K562 (cell line): ENCODE data around the gene LRP6. TPM values are rescaled to one million over a fixed set of nuclear protein-coding genes. Genes with fewer than 3 reads are reported as not detected.

Source experiments
- ATAC-seq: fragments of 200-7000 bp; cut with Tn5 transposase; 3 replicates; pipeline ENCODE4 v1.9.1; 2020; ENCODE audit warnings: moderate library complexity
- BruUV-seq: library from RNA; stranded (reverse); fragments of 400-500 nt; replicated peaks from 2 replicates; lab custom pipeline; 2021; lab: Mats Ljungman, UMichigan
- CTCF ChIA-PET: fragments of 300-600 bp; formaldehyde crosslinking; extraction: SDS; loops from one replicate; lab custom pipeline; 2021; ENCODE audit warnings: low intra/inter-chr PET ratio; lab: Yijun Ruan, JAX
- POLR2A ChIA-PET: fragments of 300-600, 350-650 bp; sonication (Branson Sonifier 250); formaldehyde crosslinking; extraction: SDS; loops from one replicate; lab custom pipeline; 2021; ENCODE audit warnings: antibody characterized with exemption, inconsistent platforms; lab: Yijun Ruan, JAX
- DNase-seq, 4 experiments: peaks; one replicate each; pipeline versions ENCODE4 v3.0.0 to v3.0.0-alpha.2; 2011 to 2018; ENCODE audit warnings: low spot score in 3 of 4, mixed read lengths in 3 of 4; ENCODE audit errors: extremely low read depth in 1 of 4
- FAIRE-seq: peaks from 2 replicates; lab custom pipeline; 2011; peaks lifted over from hg19 to GRCh38; lab: Jason Lieb, UNC
- H2AFZ ChIP-seq: 2 replicates; pipeline ENCODE4 v1.6.0; 2011; ENCODE audit warnings: low read depth, low read length, control low read depth, inconsistent platforms
- H3K27ac ChIP-seq: fragments of 200-600 bp; 3 replicates; pipeline ENCODE4 v1.8.0; 2011; ENCODE audit warnings: low read depth, mild to moderate bottlenecking, control low read depth, inconsistent platforms, low read length, moderate library complexity, mixed read lengths; ENCODE audit errors: extremely low read depth
- H3K27me3 ChIP-seq, 2 experiments: fragments of 300-600 bp in 1 of 2; 2 replicates in 1 of 2; 3 replicates in 1 of 2; pipeline versions ENCODE4 v1.6.0 to v1.8.0; 2011; ENCODE audit warnings: inconsistent platforms in 2 of 2, low read length in 2 of 2, mild to moderate bottlenecking in 1 of 2, mixed read lengths in 1 of 2, moderate library complexity in 1 of 2; ENCODE audit not compliant: control insufficient read depth in 2 of 2, insufficient read depth in 2 of 2
- H3K36me3 ChIP-seq: fragments of 300-600 bp; 3 replicates; pipeline ENCODE4 v1.8.0; 2011; ENCODE audit warnings: mild to moderate bottlenecking, low read length, inconsistent platforms; ENCODE audit not compliant: control insufficient read depth, insufficient read depth
- H3K4me1 ChIP-seq, 2 experiments: fragments of 200-600 bp in 1 of 2; replicated peaks in 1 of 2; 2 replicates in 1 of 2; 3 replicates in 1 of 2; pipeline versions ENCODE4 v1.5.1 to v1.8.0; 2011; ENCODE audit warnings: inconsistent platforms in 2 of 2, low read length in 2 of 2, mild to moderate bottlenecking in 1 of 2, mixed read lengths in 1 of 2, moderate library complexity in 1 of 2; ENCODE audit not compliant: control insufficient read depth in 2 of 2, insufficient read depth in 2 of 2
- H3K4me2 ChIP-seq: 2 replicates; pipeline ENCODE4 v1.6.1; 2011; ENCODE audit warnings: low read length, control low read depth, inconsistent platforms, mixed read lengths; ENCODE audit not compliant: insufficient read depth
- H3K4me3 ChIP-seq: fragments of 200-600 bp; sonication (generic), shearing (Covaris generic); 2 replicates; pipeline ENCODE4 v1.5.1; 2016; ENCODE audit warnings: control low read depth, inconsistent platforms
- H3K79me2 ChIP-seq: fragments of 200-600 bp; 3 replicates; pipeline ENCODE4 v1.8.0; 2011; ENCODE audit warnings: low read length, inconsistent platforms; ENCODE audit not compliant: control insufficient read depth, insufficient read depth
- H3K9ac ChIP-seq, 2 experiments: 2 replicates each; pipeline versions ENCODE4 v1.6.0 to v1.6.1; 2011; ENCODE audit warnings: low read depth in 2 of 2, low read length in 2 of 2, control low read depth in 1 of 2, inconsistent platforms in 1 of 2, mild to moderate bottlenecking in 1 of 2, mixed read lengths in 1 of 2; ENCODE audit not compliant: insufficient read depth in 1 of 2
- H3K9me1 ChIP-seq: one replicate; pipeline ENCODE4 v1.6.0; 2011; ENCODE audit warnings: inconsistent platforms, mild to moderate bottlenecking, low read length, moderate library complexity; ENCODE audit not compliant: control insufficient read depth, insufficient read depth
- H3K9me3 ChIP-seq: replicated peaks from 2 replicates; pipeline ENCODE4 v1.5.1; 2011; ENCODE audit warnings: low read depth, low read length, inconsistent platforms; ENCODE audit not compliant: control insufficient read depth, insufficient read depth
- H4K20me1 ChIP-seq: replicated peaks from 2 replicates; pipeline ENCODE4 v1.6.1; 2011; ENCODE audit warnings: low read length, inconsistent platforms, mixed read lengths; ENCODE audit not compliant: control insufficient read depth, insufficient read depth
- BCL6 ChIP-seq: fragments of 250-450 bp; sonication (Bioruptor Pico); IDR thresholded peaks from 2 replicates; pipeline ENCODE4 v1.4.0; 2020
- GTF2F1 ChIP-seq: IDR thresholded peaks from 2 replicates; pipeline ENCODE4 v1.6.1; 2011; ENCODE audit warnings: low read depth, low read length, improper control_type of control experiment
- NCOA1 ChIP-seq: fragments of 450-650 bp; IDR thresholded peaks from 2 replicates; pipeline ENCODE4 v1.6.1; 2016; ENCODE audit warnings: low read depth
- POLR3A ChIP-seq: IDR thresholded peaks from 2 replicates; pipeline ENCODE4 v1.6.1; 2011; ENCODE audit warnings: borderline replicate concordance, mild to moderate bottlenecking, moderate library complexity; ENCODE audit not compliant: insufficient read length, insufficient read depth; ENCODE audit errors: extremely low read depth
- RHOXF2B ChIP-seq: fragments of 250-450 bp; sonication (Bioruptor Pico); conservative IDR thresholded peaks from 2 replicates; pipeline ENCODE4 v1.5.1; 2021
- WGBS: fragments of 100-300 bp; shearing (Covaris generic); methylation state at CpG from one replicate; pipeline ENCODE4 v1.1.6; 2016; ENCODE audit warnings: low coverage, mixed read lengths; ENCODE audit not compliant: insufficient coverage; ENCODE audit errors: missing lambda C conversion rate; 5-methylcytosine and 5-hydroxymethylcytosine counted together
- in situ Hi-C: fragments of 300-500 bp; cut with MboI; formaldehyde crosslinking; loops from 4 replicates; pipeline ENCODE4 v1.15.0; 2018; ENCODE audit warnings: inconsistent platforms, mixed read lengths
- intact Hi-C: fragments of 100-400 bp; cut with micrococcal nuclease; formaldehyde crosslinking; loops from 2 replicates; pipeline ENCODE4 v1.14.2; 2022
- polyA plus RNA-seq, 8 experiments: library from polyadenylated mRNA; depleted of rRNA in 4 of 8; stranded (reverse) in 5 of 8; unstranded in 3 of 8; fragments of >200 nt; fragmentation: Nextera tagmentation in 2 of 8; fragmentation: Illumina TruSeq in 1 of 8; extraction: Ambion mirVana in 2 of 8; extraction: Trizol in 1 of 8; gene quantifications; 2 replicates each; pipeline versions ENCODE4 v1.2.1 to v1.2.3, GENCODE V29; 2011 to 2014; ENCODE audit warnings: inconsistent platforms in 1 of 8, missing spikeins in 1 of 8
- total RNA-seq, 7 experiments: library from RNA; depleted of rRNA in 6 of 7; stranded (reverse); fragments of >200 nt in 6 of 7; fragmentation: Illumina TruSeq in 2 of 7; extraction: Trizol in 2 of 7; gene quantifications; 2 replicates each; pipeline versions ENCODE4 v1.2.1 to v1.2.3, GENCODE V29; 2011 to 2021; ENCODE audit warnings: low replicate concordance in 1 of 7
- TF ChIP-seq, protein P1 (sequence below): fragments of 450-650 bp; IDR thresholded peaks from 2 replicates; pipeline ENCODE4 v1.6.1; 2016; ENCODE audit warnings: mild to moderate bottlenecking

The LRP6 gene
- total and polyA plus RNA-seq, 9 of the 15 experiments (the other 6 are each of a cell fraction or from before 2014, with no cell fraction given), result 3.0 to 17.0 (median 10.8) TPM

DNA sequence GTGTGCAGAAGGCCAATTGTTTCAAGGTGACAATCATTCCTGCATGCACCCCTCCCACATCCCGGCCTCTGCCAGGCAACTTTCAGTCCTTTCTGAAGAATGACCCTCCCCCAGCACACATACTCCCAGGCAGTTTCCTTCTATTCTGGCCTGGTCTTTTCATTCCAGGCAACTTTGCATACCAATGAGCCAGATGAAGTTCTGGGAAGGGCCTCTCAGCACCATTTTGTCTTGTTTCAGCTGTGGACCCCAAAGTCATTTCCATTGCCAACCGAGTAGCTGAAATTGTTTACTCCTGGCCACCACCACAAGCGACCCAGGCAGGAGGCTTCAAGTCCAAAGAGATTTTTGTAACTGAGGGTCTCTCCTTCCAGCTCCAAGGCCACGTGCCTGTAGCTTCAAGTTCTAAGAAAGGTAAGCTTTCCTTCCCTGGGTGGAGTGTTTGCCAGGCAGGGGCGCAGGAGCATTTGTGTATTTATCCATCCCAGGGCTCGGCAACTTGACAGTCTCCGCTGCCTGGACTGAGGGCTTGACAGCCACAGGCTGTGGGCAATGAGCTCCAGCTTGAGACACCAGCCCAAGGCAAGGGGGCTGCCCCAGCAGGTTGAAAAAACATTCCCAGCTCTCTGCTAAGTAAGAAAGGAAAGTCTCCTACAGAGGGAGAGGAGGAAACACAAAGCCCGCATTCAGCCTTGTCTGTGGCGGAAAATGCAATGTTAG is 179.7 kb downstream of the LRP6 start (continued):
- TF ChIP-seq, protein P1, sequence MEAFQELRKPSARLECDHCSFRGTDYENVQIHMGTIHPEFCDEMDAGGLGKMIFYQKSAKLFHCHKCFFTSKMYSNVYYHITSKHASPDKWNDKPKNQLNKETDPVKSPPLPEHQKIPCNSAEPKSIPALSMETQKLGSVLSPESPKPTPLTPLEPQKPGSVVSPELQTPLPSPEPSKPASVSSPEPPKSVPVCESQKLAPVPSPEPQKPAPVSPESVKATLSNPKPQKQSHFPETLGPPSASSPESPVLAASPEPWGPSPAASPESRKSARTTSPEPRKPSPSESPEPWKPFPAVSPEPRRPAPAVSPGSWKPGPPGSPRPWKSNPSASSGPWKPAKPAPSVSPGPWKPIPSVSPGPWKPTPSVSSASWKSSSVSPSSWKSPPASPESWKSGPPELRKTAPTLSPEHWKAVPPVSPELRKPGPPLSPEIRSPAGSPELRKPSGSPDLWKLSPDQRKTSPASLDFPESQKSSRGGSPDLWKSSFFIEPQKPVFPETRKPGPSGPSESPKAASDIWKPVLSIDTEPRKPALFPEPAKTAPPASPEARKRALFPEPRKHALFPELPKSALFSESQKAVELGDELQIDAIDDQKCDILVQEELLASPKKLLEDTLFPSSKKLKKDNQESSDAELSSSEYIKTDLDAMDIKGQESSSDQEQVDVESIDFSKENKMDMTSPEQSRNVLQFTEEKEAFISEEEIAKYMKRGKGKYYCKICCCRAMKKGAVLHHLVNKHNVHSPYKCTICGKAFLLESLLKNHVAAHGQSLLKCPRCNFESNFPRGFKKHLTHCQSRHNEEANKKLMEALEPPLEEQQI, result no peak
- no peak for TF ChIP-seq RHOXF2B (CRISPR knock-in tag)

DNA sequence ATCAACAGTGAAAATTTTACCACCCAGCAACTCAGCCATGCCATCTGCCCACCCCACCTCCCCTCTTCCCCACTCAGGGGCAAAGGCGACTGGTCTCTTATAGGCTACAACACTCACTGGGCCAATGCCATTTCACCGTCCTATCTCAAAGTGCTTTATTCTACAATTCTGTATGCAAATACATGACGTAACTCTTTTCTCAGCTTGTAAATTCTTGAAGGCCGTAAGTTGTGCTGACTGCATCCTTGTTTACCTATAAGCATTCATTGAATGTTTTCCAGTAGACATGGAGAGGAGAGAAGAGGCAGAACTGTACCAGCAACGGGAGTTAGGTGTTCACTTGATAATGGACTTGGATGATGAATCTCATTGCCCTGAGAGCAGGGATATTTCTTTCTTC is 180.5 kb downstream of the LRP6 start:
- Histone ChIP-seq H3K27ac (no peak overlapping the region), H3K4me1 (peaks cover 0 to 4% of the 10 kb centered on the region in 2 experiments; a peak in 3 of 5 replicates), H3K4me3 (no peak overlapping the region), H2AFZ (no peak overlapping the region), H3K9ac (no peak overlapping the region), H3K9me3 (no peaks in the 10 kb centered on the region), H3K9me1 (no peaks in the 10 kb centered on the region), H4K20me1 (no peaks in the 10 kb centered on the region), H3K27me3 (no peaks in the 10 kb centered on the region), H3K4me2 (no peak overlapping the region), H3K36me3 (no peaks in the 10 kb centered on the region), H3K79me2 (no peaks in the 10 kb centered on the region)
- no peak for DNase-seq
- FAIRE-seq, result no peak
- no peak for ATAC-seq
- intact Hi-C loops, result no loop called here
- in situ Hi-C loops, result loop anchor here (10.0 kb wide), 2 partner anchors 468 to 618 kb away; no protein-coding TSS in a partner anchor
- no TSS peak for BruUV-seq
- TF ChIP-seq NCOA1 (no peak), GTF2F1 (no peak), BCL6 (CRISPR knock-in tag) (no peak), POLR3A (no peak)
- TF ChIP-seq, all 486 proteins: peak for 0
- 29% methylated on average over 5 of the region's 5 CpGs for WGBS
- CTCF ChIA-PET, result no interaction called here
- POLR2A ChIA-PET, result interaction anchor here (0.6 to 1.5 kb wide), 2 partner anchors 10 to 116 kb away, joined by 3 to 4 read pairs; no protein-coding TSS in a partner anchor
